ENCODE results near the gene PDZD4. TPM values are rescaled to one million over a fixed set of nuclear protein-coding genes. Genes with fewer than 3 reads are reported as not detected.

The PDZD4 gene
- total RNA-seq, 1 donor from 2014 or later, result 0.07 TPM

DNA sequence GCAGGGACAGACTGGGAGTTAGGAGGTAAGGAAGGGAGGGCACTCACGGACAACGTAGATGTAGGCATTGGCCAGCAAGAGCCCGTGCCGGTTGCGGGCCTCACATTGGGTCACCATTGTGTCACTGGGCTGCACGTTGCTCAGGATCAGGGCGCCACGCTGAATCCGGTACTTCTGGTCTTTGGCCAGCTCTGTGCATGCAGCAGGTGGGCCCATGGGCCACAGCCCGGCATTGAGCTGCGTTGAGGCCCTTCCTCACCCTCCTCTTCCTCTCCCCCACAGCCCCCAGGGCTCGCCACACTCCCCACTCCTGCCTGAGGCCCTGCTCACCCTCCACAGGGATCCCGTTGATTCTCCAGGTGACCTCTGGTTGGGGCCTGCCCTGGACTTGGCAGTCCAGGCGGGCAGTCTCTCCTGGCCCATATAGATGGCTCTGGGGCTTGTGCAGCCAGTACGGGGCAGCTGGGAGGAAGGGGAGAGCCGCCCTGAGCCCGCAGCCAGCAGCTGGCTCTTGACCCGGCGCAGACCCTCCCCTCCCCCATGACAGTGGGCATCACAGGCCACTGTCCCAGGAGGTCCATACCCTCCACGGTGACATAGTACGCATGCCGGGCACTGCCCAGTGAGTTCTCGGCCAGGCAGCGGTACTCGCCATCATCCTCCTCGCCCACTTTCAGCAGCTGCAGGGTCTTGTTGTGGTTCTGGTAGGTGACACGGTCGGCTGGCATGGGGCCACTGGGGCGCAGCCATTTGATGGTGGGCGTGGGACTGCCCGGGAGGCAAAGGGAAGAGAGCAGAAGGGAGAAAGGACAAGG lies 39.3 kb upstream of the PDZD4 start:
- ChIA-PET POLR2A (no interaction called here), CTCF (no interaction called here)
- H3K27me3 Mint-ChIP-seq, result peaks cover 6% of the 10 kb centered on the region
- H3K9me3 Mint-ChIP-seq, result no peaks in the 10 kb centered on the region
- intact Hi-C loops (cut with micrococcal nuclease), result no loop called here
- no peaks in the 10 kb centered on the region for H3K4me1 Mint-ChIP-seq
- H3K36me3 Mint-ChIP-seq (ENCODE audit: low read depth), result peaks cover 5% of the 10 kb centered on the region
- no peak for DNase-seq
- no peak overlapping the region for H3K27ac Mint-ChIP-seq
- H3K4me3 Mint-ChIP-seq, result no peak overlapping the region
- TF ChIP-seq, protein P1, sequence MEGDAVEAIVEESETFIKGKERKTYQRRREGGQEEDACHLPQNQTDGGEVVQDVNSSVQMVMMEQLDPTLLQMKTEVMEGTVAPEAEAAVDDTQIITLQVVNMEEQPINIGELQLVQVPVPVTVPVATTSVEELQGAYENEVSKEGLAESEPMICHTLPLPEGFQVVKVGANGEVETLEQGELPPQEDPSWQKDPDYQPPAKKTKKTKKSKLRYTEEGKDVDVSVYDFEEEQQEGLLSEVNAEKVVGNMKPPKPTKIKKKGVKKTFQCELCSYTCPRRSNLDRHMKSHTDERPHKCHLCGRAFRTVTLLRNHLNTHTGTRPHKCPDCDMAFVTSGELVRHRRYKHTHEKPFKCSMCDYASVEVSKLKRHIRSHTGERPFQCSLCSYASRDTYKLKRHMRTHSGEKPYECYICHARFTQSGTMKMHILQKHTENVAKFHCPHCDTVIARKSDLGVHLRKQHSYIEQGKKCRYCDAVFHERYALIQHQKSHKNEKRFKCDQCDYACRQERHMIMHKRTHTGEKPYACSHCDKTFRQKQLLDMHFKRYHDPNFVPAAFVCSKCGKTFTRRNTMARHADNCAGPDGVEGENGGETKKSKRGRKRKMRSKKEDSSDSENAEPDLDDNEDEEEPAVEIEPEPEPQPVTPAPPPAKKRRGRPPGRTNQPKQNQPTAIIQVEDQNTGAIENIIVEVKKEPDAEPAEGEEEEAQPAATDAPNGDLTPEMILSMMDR (IDR thresholded peaks at IDR 0.05), result no peak
- ATAC-seq (ENCODE audit: low read depth), result no peak

DNA sequence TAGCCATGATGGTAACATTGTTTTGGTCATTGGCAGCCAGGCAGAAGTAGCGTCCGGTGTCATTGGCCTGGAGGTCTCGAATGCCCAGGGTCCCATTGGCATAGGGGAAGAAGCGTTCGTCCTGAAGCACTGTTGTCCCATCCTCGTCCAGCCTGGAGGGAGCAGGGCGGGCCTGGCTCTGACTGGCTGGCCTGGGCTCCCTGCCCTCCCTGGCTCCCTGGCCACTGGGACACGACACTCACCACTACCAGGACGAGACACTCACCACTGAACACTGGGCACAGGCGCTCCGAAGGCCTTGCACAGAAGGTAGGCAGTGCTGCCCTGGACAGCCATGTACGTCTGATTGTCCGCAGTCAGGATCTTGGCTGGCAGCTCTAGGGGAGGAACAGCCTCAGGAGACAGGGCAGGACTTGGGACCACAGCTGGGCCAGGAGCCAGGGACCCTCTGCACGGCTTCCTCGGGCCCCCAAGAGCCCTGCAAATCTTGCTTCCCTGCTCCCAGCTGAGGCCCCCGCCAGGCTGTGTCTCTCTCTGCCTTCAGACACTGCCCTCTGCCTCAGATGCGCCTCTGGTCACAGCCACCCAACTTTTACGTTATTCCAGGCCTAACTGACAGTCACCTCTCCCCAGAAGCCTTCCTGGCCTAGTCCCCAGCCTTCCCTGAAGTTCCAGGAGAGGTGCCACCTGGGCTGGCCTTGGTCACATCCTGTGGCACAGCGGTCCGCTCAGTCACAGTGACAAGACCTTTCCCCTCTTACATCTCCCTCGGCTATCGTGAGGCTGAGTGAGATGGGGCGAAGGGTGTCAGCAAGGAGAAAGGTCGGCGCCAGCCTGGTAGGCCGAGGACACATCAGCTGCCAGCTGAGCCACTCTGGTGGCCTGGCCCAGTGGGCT lies 38.5 kb upstream of the PDZD4 start:
- Mint-ChIP-seq H3K4me3 (no peak overlapping the region), H3K27ac (no peak overlapping the region), H3K4me1 (no peaks in the 10 kb centered on the region), H3K36me3 (ENCODE audit: low read depth) (peaks cover 5% of the 10 kb centered on the region), H3K9me3 (no peaks in the 10 kb centered on the region), H3K27me3 (peaks cover 4% of the 10 kb centered on the region)
- intact Hi-C loops (cut with micrococcal nuclease), result no loop called here
- TF ChIP-seq, protein P1 (IDR thresholded peaks at IDR 0.05), result no peak
- ChIA-PET POLR2A (no interaction called here), CTCF (no interaction called here)
- ATAC-seq (ENCODE audit: low read depth) (no peak), DNase-seq (no peak)

DNA sequence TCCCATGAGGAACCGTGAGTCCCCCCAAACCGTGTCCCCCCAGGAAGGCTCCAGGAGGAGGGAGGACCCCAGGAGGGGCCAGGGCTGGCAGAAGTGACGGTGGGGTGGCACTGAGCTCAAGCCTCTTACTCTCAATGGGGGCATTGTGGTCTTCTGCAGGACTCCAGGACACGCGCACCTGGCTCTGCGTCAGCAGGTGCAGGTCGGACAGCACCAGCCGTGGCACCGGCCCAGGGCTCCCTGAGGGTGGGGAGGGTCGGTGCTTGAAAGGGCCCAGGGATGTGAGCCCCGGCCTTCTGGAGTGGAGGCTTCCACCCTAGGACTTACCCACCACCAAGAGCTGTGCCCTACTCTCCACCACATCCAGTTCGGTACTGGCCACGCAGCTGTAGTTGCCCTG lies 37.3 kb upstream of the PDZD4 start:
- no peak for DNase-seq
- H3K4me3 Mint-ChIP-seq, result no peak overlapping the region
- ChIA-PET POLR2A (no interaction called here), CTCF (no interaction called here)
- intact Hi-C loops (cut with micrococcal nuclease), result no loop called here
- ATAC-seq (ENCODE audit: low read depth), result no peak
- H3K27ac Mint-ChIP-seq, result no peak overlapping the region
- H3K27me3 Mint-ChIP-seq, result peaks cover 4% of the 10 kb centered on the region
- H3K9me3 Mint-ChIP-seq, result no peaks in the 10 kb centered on the region
- TF ChIP-seq, protein P1 (IDR thresholded peaks at IDR 0.05), result no peak
- peaks cover 5% of the 10 kb centered on the region for H3K36me3 Mint-ChIP-seq (ENCODE audit: low read depth)
- H3K4me1 Mint-ChIP-seq, result no peaks in the 10 kb centered on the region

DNA sequence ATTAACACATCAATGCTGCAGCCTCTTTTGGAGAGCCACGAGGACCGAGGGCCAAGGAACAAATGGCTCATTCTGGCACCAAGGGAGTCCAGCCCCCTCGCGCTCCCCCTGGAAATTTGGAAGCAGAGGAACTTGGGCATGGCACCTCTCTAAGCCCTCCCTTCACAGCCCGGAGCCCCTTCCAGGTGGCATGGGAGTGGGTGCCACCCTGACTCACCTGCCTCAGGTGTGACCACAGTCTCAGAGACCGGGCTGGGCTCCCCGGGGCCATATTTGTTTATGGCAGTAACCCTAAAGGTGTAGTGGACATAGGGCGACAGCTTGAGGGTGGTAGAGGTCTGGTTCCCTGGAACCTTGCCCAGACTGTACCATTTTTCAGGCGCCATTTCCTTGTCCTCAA lies 36.8 kb upstream of the PDZD4 start:
- TF ChIP-seq, protein P1 (IDR thresholded peaks at IDR 0.05), result no peak
- DNase-seq, result no peak
- CTCF ChIA-PET, result no interaction called here
- Mint-ChIP-seq H3K4me3 (no peak overlapping the region), H3K36me3 (ENCODE audit: low read depth) (peaks cover 5% of the 10 kb centered on the region), H3K27ac (no peak overlapping the region), H3K9me3 (no peaks in the 10 kb centered on the region), H3K27me3 (peaks cover under 1% of the 10 kb centered on the region), H3K4me1 (no peaks in the 10 kb centered on the region)
- no peak for ATAC-seq (ENCODE audit: low read depth)
- intact Hi-C loops (cut with micrococcal nuclease), result no loop called here
- POLR2A ChIA-PET, result no interaction called here

DNA sequence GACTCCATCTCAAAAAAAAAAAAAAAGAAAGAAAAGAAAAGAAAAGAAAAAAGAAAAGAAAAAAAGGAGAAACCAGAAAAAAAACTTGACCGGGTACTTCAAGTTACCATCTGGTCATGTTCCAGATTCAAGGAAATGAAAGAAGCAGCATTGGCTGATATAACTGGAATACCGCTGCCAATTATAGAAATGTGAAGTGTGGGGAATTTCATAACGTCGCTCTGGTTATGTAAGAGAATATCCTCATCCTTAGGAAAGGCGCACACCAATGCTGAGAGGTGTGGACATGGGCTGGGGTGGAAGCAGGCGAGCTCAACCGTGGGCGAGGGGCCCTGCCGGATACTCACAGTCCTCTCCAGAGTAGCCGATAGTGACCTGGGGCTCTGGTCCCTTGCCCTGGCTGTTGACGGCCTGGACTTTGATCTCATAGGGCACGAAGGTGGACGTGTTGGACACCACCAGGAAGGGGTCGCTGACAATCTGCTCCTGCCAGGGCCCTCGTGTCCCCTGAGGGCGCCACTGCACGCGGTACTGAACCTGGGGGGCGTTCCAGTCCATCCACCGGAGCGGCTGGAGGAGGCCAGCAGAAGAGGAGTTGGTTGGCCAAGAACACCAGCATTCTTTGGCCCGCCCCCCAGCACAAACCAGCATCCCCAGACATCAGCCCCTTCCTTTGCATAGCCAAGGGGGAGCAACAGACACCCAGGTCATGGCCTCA lies 36.1 kb upstream of the PDZD4 start:
- CTCF ChIA-PET, result no interaction called here
- Mint-ChIP-seq H3K27ac (no peak overlapping the region), H3K9me3 (no peaks in the 10 kb centered on the region), H3K27me3 (no peaks in the 10 kb centered on the region), H3K36me3 (ENCODE audit: low read depth) (peaks cover 5% of the 10 kb centered on the region), H3K4me3 (no peak overlapping the region), H3K4me1 (no peaks in the 10 kb centered on the region)
- ATAC-seq (ENCODE audit: low read depth) (no peak), DNase-seq (no peak)
- intact Hi-C loops (cut with micrococcal nuclease), result no loop called here
- POLR2A ChIA-PET, result no interaction called here
- TF ChIP-seq, protein P1 (IDR thresholded peaks at IDR 0.05), result no peak
